Lung (tissue), 12 donors: ENCODE results near the gene CDKN2B-AS1. TPM values are rescaled to one million over a fixed set of nuclear protein-coding genes. Genes with fewer than 3 reads are reported as not detected.

Experiments
- ATAC-seq: fragments of 200-7000 bp; cut with Tn5 transposase; one replicate; pipeline ENCODE4 v1.9.1; 2020; ENCODE audit warnings: moderate number of reproducible peaks; ENCODE audit not compliant: insufficient read depth, low FRiP score
- DNase-seq, 3 donors: peaks; one replicate each; pipeline ENCODE4 v3.0.0-alpha.2; 2013 to 2017
- H3K27ac ChIP-seq, 2 donors: one replicate each; pipeline ENCODE4 v1.5.1; 2013; ENCODE audit warnings: mild to moderate bottlenecking in 2 of 2, moderate library complexity in 2 of 2, control low read depth in 1 of 2, inconsistent platforms in 1 of 2, low read depth in 1 of 2, low read length in 1 of 2
- H3K27me3 ChIP-seq, 3 donors: one replicate each; pipeline ENCODE4 v1.5.1; 2013; ENCODE audit warnings: low read length in 2 of 3; ENCODE audit not compliant: control insufficient read depth in 3 of 3, insufficient read depth in 3 of 3
- H3K36me3 ChIP-seq, 4 donors: one replicate each; pipeline ENCODE4 v1.5.1; 2013; ENCODE audit warnings: low read length in 4 of 4, mild to moderate bottlenecking in 1 of 4, moderate library complexity in 1 of 4; ENCODE audit not compliant: control insufficient read depth in 4 of 4, insufficient read depth in 4 of 4
- H3K4me1 ChIP-seq, 5 donors: one replicate each; pipeline ENCODE4 v1.5.1; 2013; ENCODE audit warnings: low read length in 5 of 5, mild to moderate bottlenecking in 2 of 5, moderate library complexity in 1 of 5; ENCODE audit not compliant: control insufficient read depth in 5 of 5, insufficient read depth in 5 of 5
- H3K4me3 ChIP-seq: one replicate; pipeline ENCODE4 v1.5.1; 2013; ENCODE audit warnings: mild to moderate bottlenecking, control low read depth, moderate library complexity
- H3K9ac ChIP-seq, 2 donors: one replicate each; pipeline ENCODE4 v1.5.1; 2013; ENCODE audit warnings: low read length in 2 of 2, control low read depth in 1 of 2; ENCODE audit not compliant: insufficient read depth in 1 of 2
- H3K9me3 ChIP-seq, 4 donors: one replicate each; pipeline ENCODE4 v1.5.1; 2013; ENCODE audit warnings: low read length in 3 of 4, mild to moderate bottlenecking in 1 of 4, moderate library complexity in 1 of 4; ENCODE audit not compliant: control insufficient read depth in 4 of 4, insufficient read depth in 3 of 4
- CTCF ChIP-seq: IDR thresholded peaks from 2 replicates; pipeline ENCODE4 v1.5.1; 2012; ENCODE audit warnings: mild to moderate bottlenecking; ENCODE audit errors: control extremely low read depth, extremely low read depth
- WGBS, 2 donors: extraction: QIAGEN DNeasy Blood & Tissue Kit; methylation state at CpG; one replicate each; pipeline ENCODE4 v1.1.7; 2013; 5-methylcytosine and 5-hydroxymethylcytosine counted together
- polyA plus RNA-seq, 2 donors: library from polyadenylated mRNA; stranded (reverse); fragments of 200-250 nt; gene quantifications; one replicate each; pipeline ENCODE4 v1.2.1, GENCODE V29; 2013
- total RNA-seq, 2 donors: library from RNA; depleted of rRNA in 1 of 2; stranded (reverse); fragments of >200 nt in 1 of 2; gene quantifications; one replicate each; pipeline ENCODE4 v1.2.1, GENCODE V29; 2014 to 2021
- donor health status: control.
- donor health status: control.
- donor health status: Bipolar disorder and iron deficiency.
- donor health status: healthy.
- donor health status: DM: yes; HTN: yes; CAD: no.

Gene CDKN2B-AS1
- total and polyA plus RNA-seq, 4 donors, result 0.32 to 1.2 (median 0.59) TPM

GRCh38 chr9:21982861-21983560 lies 11.6 kb upstream of the CDKN2B-AS1 start:
- ATAC-seq, result no peak
- no peak for TF ChIP-seq CTCF
- Histone ChIP-seq H3K4me1 (no peaks in the 10 kb centered on the region), H3K4me3 (no peak overlapping the region), H3K9me3 (no peaks in the 10 kb centered on the region), H3K27ac (no peak overlapping the region), H3K27me3 (peaks cover 0 to 94% (median 73%) of the 10 kb centered on the region in 3 donors), H3K9ac (no peak overlapping the region), H3K36me3 (no peaks in the 10 kb centered on the region)
- DNase-seq, result no peak
- 63 to 68% methylated on average over 1 of the region's 1 CpG for WGBS, 2 donors

- Histone ChIP-seq H3K4me1 (no peaks in the 10 kb centered on the region), H3K4me3 (no peak overlapping the region), H3K36me3 (no peaks in the 10 kb centered on the region), H3K9ac (no peak overlapping the region), H3K27me3 (peaks cover 0 to 95% (median 77%) of the 10 kb centered on the region in 3 donors), H3K27ac (no peak overlapping the region), H3K9me3 (no peaks in the 10 kb centered on the region)
- WGBS, 2 donors, result 43 to 50% methylated on average over 1 of the region's 1 CpG
- DNase-seq, result no peak
- no peak for TF ChIP-seq CTCF
- ATAC-seq, result no peak
Observed at GRCh38 chr9:21983561-21983935, 11.0 kb upstream of the CDKN2B-AS1 start.

DNA sequence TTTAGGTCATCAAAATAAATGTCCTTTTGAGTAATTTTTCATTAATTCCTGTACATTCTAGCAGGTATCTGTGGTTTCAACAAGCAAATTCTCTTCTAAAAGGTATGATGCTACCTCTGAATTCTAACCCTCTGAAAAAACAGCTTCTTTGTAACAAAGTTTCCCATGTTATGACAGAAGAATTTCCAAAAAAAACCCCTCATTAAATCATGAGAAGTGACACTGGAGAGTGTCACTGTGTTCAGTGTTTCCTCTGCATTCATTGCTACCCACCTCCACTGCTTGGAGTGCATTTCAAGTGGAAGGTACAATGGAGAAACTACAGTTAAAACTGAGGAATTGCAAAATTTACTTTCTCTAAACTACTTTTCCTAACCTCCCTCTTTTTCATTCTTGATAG lies 10.5 kb upstream of the CDKN2B-AS1 start:
- ATAC-seq (no peak), DNase-seq (no peak)
- H3K36me3 ChIP-seq, result no peaks in the 10 kb centered on the region
- H3K9ac ChIP-seq, result no peak overlapping the region
- H3K27me3 ChIP-seq, result peaks cover 0 to 95% (median 77%) of the 10 kb centered on the region in 3 donors
- H3K9me3 ChIP-seq, result no peaks in the 10 kb centered on the region
- H3K4me3 ChIP-seq, result no peak overlapping the region
- H3K27ac ChIP-seq, result no peak overlapping the region
- H3K4me1 ChIP-seq, result no peaks in the 10 kb centered on the region
- no peak for TF ChIP-seq CTCF
